Peyer's patch (tissue), 4 donors: ENCODE results near the gene NLRP1.

Experiments
- CTCF ChIP-seq, 6 experiments: fragments of 450-650 bp in 4 of 6; fragments of 200-600 bp in 2 of 6; sonication (generic) in 1 of 6; IDR thresholded peaks; one replicate each; pipeline ENCODE4 v1.5.1; 2017 to 2019; ENCODE audit warnings: antibody characterized with exemption in 6 of 6, mild to moderate bottlenecking in 3 of 6, moderate library complexity in 1 of 6
- POLR2A ChIP-seq, 2 donors: fragments of 450-650 bp; IDR thresholded peaks; one replicate each; pipeline ENCODE4 v1.5.1; 2017; ENCODE audit warnings: antibody characterized with exemption in 2 of 2, mild to moderate bottlenecking in 2 of 2, moderate library complexity in 2 of 2

GRCh38 chr17:5555254-5555653, 29.1 kb downstream of the NLRP1 start:
- TF ChIP-seq CTCF (IDR thresholded peaks at IDR 0.05) = no peak
- no peak for TF ChIP-seq POLR2A (IDR thresholded peaks at IDR 0.05)
